OCI-LY3 (cell line): ENCODE measurements around the gene STRADA.

ENCODE experiments used
- H2AFZ ChIP-seq: fragments of 200-600, 300-600 bp; shearing (Covaris generic); 2 replicates; pipeline ENCODE4 v1.6.0; 2014; ENCODE audit warnings: antibody characterized with exemption, low read depth, low read length
- H3K27ac ChIP-seq: fragments of 200-600, 300-600 bp; sonication (generic); 2 replicates; pipeline ENCODE4 v1.5.1; 2014; ENCODE audit warnings: mild to moderate bottlenecking, low read length, moderate library complexity, mixed read lengths
- H3K27me3 ChIP-seq: fragments of 200-600, 300-600 bp; sonication (generic); 2 replicates; pipeline ENCODE4 v1.6.1; 2014; ENCODE audit warnings: low read depth, low read length, mixed read lengths
- H3K36me3 ChIP-seq: fragments of 200-600, 300-600 bp; sonication (generic); replicated peaks from 2 replicates; pipeline ENCODE3; 2014; ENCODE audit warnings: low read depth, low read length, mixed read lengths
- H3K4me1 ChIP-seq: fragments of 300-600, 200-600 bp; sonication (generic); 2 replicates; pipeline ENCODE4 v1.6.1; 2014; ENCODE audit warnings: low read length, mixed read lengths
- H3K4me2 ChIP-seq: fragments of 200-600, 300-600 bp; sonication (generic); 2 replicates; pipeline ENCODE4 v1.6.1; 2014; ENCODE audit warnings: low read length, mixed read lengths
- H3K4me3 ChIP-seq: fragments of 300-600, 200-600 bp; sonication (generic); 2 replicates; pipeline ENCODE4 v1.5.1; 2014; ENCODE audit warnings: antibody characterized with exemption, mild to moderate bottlenecking, low read length, moderate library complexity
- H3K79me2 ChIP-seq: fragments of 300-600, 200-600 bp; shearing (Covaris generic); 2 replicates; pipeline ENCODE4 v1.6.1; 2014; ENCODE audit warnings: mild to moderate bottlenecking, low read length, mixed read lengths
- H3K9ac ChIP-seq: fragments of 300-600, 200-600 bp; shearing (Covaris generic); 2 replicates; pipeline ENCODE4 v1.6.0; 2014; ENCODE audit warnings: mild to moderate bottlenecking, low read length, moderate library complexity
- H3K9me3 ChIP-seq: fragments of 200-600, 300-600 bp; shearing (Covaris generic); 2 replicates; pipeline ENCODE4 v1.6.1; 2014; ENCODE audit warnings: low read length, mixed read lengths; ENCODE audit not compliant: insufficient read depth
- H4K20me1 ChIP-seq: fragments of 200-600, 300-600 bp; sonication (generic); 2 replicates; pipeline ENCODE4 v1.6.1; 2016; ENCODE audit warnings: low read length, mixed read lengths; ENCODE audit not compliant: insufficient read depth
- CTCF ChIP-seq: fragments of 200-600, 300-600 bp; sonication (generic); IDR thresholded peaks from 2 replicates; pipeline ENCODE4 v1.5.1; 2014; ENCODE audit warnings: antibody characterized with exemption, low read length, low read depth
- EZH2phosphoT487 ChIP-seq: fragments of 200-600 bp; shearing (Covaris generic); IDR thresholded peaks from 2 replicates; pipeline ENCODE4 v1.6.1; 2018; ENCODE audit warnings: antibody characterized with exemption, mixed run types, low read depth

Gene STRADA

GRCh38 chr17:63692195-63692816 is 49.3 kb downstream of the STRADA start:
- no peaks in the 10 kb centered on the region for H3K27me3 ChIP-seq
- H3K4me3 ChIP-seq: no peak overlapping the region
- no peak overlapping the region for H3K4me2 ChIP-seq
- no peaks in the 10 kb centered on the region for H3K9me3 ChIP-seq
- peaks cover 43% of the 10 kb centered on the region for H3K4me1 ChIP-seq
- peaks cover under 1% of the 10 kb centered on the region; the same call in 1 of the 2 replicates for H3K79me2 ChIP-seq
- H2AFZ ChIP-seq: no peak overlapping the region
- no peak for TF ChIP-seq EZH2phosphoT487
- no peak for TF ChIP-seq CTCF
- no peak overlapping the region for H3K9ac ChIP-seq
- peaks cover 6% of the 10 kb centered on the region; the same call in 1 of the 2 replicates for H4K20me1 ChIP-seq
- H3K27ac ChIP-seq: no peak overlapping the region
- peaks cover 29% of the 10 kb centered on the region for H3K36me3 ChIP-seq

- no peak overlapping the region for H3K4me2 ChIP-seq
- H3K9ac ChIP-seq: no peak overlapping the region
- no peak overlapping the region for H3K27ac ChIP-seq
- no peak overlapping the region for H3K4me3 ChIP-seq
- H4K20me1 ChIP-seq: no peaks in the 10 kb centered on the region
- no peaks in the 10 kb centered on the region for H3K79me2 ChIP-seq
- no peak overlapping the region for H2AFZ ChIP-seq
- peaks cover 13% of the 10 kb centered on the region for H3K36me3 ChIP-seq
- H3K27me3 ChIP-seq: no peaks in the 10 kb centered on the region
- no peaks in the 10 kb centered on the region for H3K9me3 ChIP-seq
- H3K4me1 ChIP-seq: peaks cover 34% of the 10 kb centered on the region
- TF ChIP-seq EZH2phosphoT487: no peak
- TF ChIP-seq CTCF: no peak
These were observed 52.1 kb downstream of the STRADA start for GRCh38 chr17:63689479-63689878.

GRCh38 chr17:63688396-63689020 is 53.1 kb downstream of the STRADA start:
- TF ChIP-seq EZH2phosphoT487: no peak
- TF ChIP-seq CTCF: peak; percentile 17
- no peaks in the 10 kb centered on the region for H3K27me3 ChIP-seq
- no peak overlapping the region for H3K4me3 ChIP-seq
- H3K4me1 ChIP-seq: peaks cover 34% of the 10 kb centered on the region
- no peaks in the 10 kb centered on the region for H3K79me2 ChIP-seq
- H3K9ac ChIP-seq: no peak overlapping the region
- no peaks in the 10 kb centered on the region for H4K20me1 ChIP-seq
- no peak overlapping the region for H3K27ac ChIP-seq
- H2AFZ ChIP-seq: no peak overlapping the region
- peak overlapping the region; percentile 36 for H3K4me2 ChIP-seq
- peaks cover 13% of the 10 kb centered on the region for H3K36me3 ChIP-seq
- no peaks in the 10 kb centered on the region for H3K9me3 ChIP-seq

DNA sequence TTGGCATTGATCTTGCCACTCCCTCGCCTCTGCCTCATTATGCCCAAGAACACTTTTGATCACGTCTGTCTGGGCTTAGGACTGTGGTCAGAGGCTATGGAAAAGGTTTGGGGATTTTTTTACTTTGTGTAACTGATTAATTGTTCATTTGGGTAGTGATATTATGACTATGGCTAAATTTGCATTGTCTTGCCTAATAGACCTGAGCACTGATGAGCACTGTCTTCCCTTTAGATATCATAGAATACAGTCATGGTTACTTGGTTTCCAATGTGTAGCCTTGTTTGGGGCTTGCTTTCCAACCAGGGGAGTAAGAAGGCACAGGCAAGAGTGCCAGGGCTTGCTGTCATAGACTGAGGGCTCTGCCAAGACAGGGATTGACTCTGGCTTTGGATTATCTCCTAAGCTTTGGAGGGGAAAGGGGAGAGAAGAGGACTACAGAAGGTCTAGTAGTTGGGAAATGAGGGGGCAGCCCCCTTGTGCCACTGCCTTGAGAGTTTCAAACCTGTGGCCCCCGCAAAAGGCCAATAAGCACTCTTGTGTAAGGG is 55.4 kb downstream of the STRADA start:
- Histone ChIP-seq H3K9ac (no peak overlapping the region; the same call in 1 of the 2 replicates), H3K79me2 (no peaks in the 10 kb centered on the region), H3K9me3 (no peaks in the 10 kb centered on the region), H3K27me3 (no peaks in the 10 kb centered on the region), H3K36me3 (peaks cover 30% of the 10 kb centered on the region), H3K4me2 (peak overlapping the region; percentile 63), H4K20me1 (no peaks in the 10 kb centered on the region), H2AFZ (no peak overlapping the region), H3K4me1 (peaks cover 41% of the 10 kb centered on the region), H3K4me3 (peak overlapping the region; percentile 11), H3K27ac (peak overlapping the region; percentile 42)
- TF ChIP-seq EZH2phosphoT487 (no peak), CTCF (no peak)
